Esophagus (tissue), 2 donors: ENCODE data around the gene CDH6. TPM values are rescaled to one million over a fixed set of nuclear protein-coding genes. Genes with fewer than 3 reads are reported as not detected.
"Not testable (repeated sequence)": the region's sequence is repeated elsewhere in the genome, so short reads cannot be mapped to it uniquely, and the experiment has no call there.

Experiments used
- H3K27ac ChIP-seq, 2 donors: one replicate each; pipeline ENCODE4 v1.5.1; 2013; ENCODE audit warnings: low read depth in 2 of 2, mild to moderate bottlenecking in 2 of 2, inconsistent platforms in 1 of 2, low read length in 1 of 2, moderate library complexity in 1 of 2
- H3K27me3 ChIP-seq, 2 donors: one replicate each; pipeline ENCODE4 v1.6.1; 2013; ENCODE audit warnings: low read length in 2 of 2, control low read depth in 1 of 2, mild to moderate bottlenecking in 1 of 2; ENCODE audit not compliant: insufficient read depth in 2 of 2, control insufficient read depth in 1 of 2
- H3K36me3 ChIP-seq, 2 donors: one replicate each; pipeline ENCODE4 v1.6.1; 2013; ENCODE audit warnings: low read length in 1 of 2; ENCODE audit not compliant: control insufficient read depth in 2 of 2, insufficient read depth in 2 of 2
- H3K4me1 ChIP-seq, 2 donors: one replicate each; pipeline ENCODE4 v1.6.1; 2013; ENCODE audit warnings: low read length in 1 of 2; ENCODE audit not compliant: control insufficient read depth in 2 of 2, insufficient read depth in 2 of 2
- H3K4me3 ChIP-seq, 2 donors: one replicate each; pipeline ENCODE4 v1.5.1; 2013; ENCODE audit warnings: low read length in 2 of 2, mild to moderate bottlenecking in 2 of 2, low read depth in 1 of 2, moderate library complexity in 1 of 2
- H3K9me3 ChIP-seq, 2 donors: one replicate each; pipeline ENCODE4 v1.6.1; 2013; ENCODE audit warnings: mild to moderate bottlenecking in 2 of 2, low read depth in 1 of 2, low read length in 1 of 2, moderate library complexity in 1 of 2; ENCODE audit not compliant: control insufficient read depth in 2 of 2, insufficient read depth in 1 of 2
- WGBS, 2 donors: extraction: QIAGEN DNeasy Blood & Tissue Kit; methylation state at CpG; one replicate each; pipeline ENCODE4 v1.1.7; 2013; 5-methylcytosine and 5-hydroxymethylcytosine counted together
- polyA plus RNA-seq, 2 donors: library from polyadenylated mRNA; stranded (reverse); fragments of 200-250 nt; gene quantifications; one replicate each; pipeline ENCODE4 v1.2.3, GENCODE V29; 2013
- donor health status: healthy with polysubstance abuse.
- donor health status: Bipolar disorder and iron deficiency.

The CDH6 gene
- polyA plus RNA-seq, 2 donors: 0.31 to 0.42 TPM

- H3K9me3 ChIP-seq: no peaks in the 10 kb centered on the region
- no peaks in the 10 kb centered on the region for H3K27me3 ChIP-seq
- H3K36me3 ChIP-seq: no peaks in the 10 kb centered on the region
- H3K27ac ChIP-seq: no peak overlapping the region
- WGBS, 2 donors: 88 to 93% methylated on average over 1 of the region's 1 CpG
- H3K4me1 ChIP-seq: no peaks in the 10 kb centered on the region
- no peak overlapping the region for H3K4me3 ChIP-seq
These were observed 156.9 kb downstream of the CDH6 start for GRCh38 chr5:31350395-31350794.

GRCh38 chr5:31355337-31355736, 161.9 kb downstream of the CDH6 start:
- Histone ChIP-seq H3K4me1 (no peaks in the 10 kb centered on the region), H3K27me3 (no peaks in the 10 kb centered on the region), H3K9me3 (no peaks in the 10 kb centered on the region), H3K27ac (no peak overlapping the region), H3K4me3 (no peak overlapping the region), H3K36me3 (no peaks in the 10 kb centered on the region)
- 73 to 80% methylated on average over 3 of the region's 3 CpGs for WGBS, 2 donors

- Histone ChIP-seq H3K36me3 (no peaks in the 10 kb centered on the region), H3K27me3 (peaks cover 0 to 2% of the 10 kb centered on the region in 2 donors), H3K4me3 (no peak overlapping the region), H3K9me3 (no peaks in the 10 kb centered on the region), H3K27ac (no peak overlapping the region), H3K4me1 (no peaks in the 10 kb centered on the region)
- WGBS, 2 donors: 82 to 83% methylated on average over 11 of the region's 11 CpGs
These were observed 163.6 kb downstream of the CDH6 start for GRCh38 chr5:31357038-31357437.

GRCh38 chr5:31359839-31360238, 166.4 kb downstream of the CDH6 start:
- Histone ChIP-seq H3K27me3 (peaks cover 2% of the 10 kb centered on the region in 2 donors), H3K4me1 (no peaks in the 10 kb centered on the region), H3K9me3 (peaks cover 0 to 5% of the 10 kb centered on the region in 2 donors), H3K4me3 (no peak overlapping the region), H3K36me3 (no peaks in the 10 kb centered on the region), H3K27ac (no peak overlapping the region)
- 51 to 71% methylated on average over 3 of the region's 3 CpGs for WGBS, 2 donors

GRCh38 chr5:31361234-31361633, 167.7 kb downstream of the CDH6 start:
- Histone ChIP-seq H3K27ac (no peak overlapping the region), H3K4me1 (no peaks in the 10 kb centered on the region), H3K9me3 (peaks cover 0 to 5% of the 10 kb centered on the region in 2 donors), H3K4me3 (no peak overlapping the region), H3K27me3 (peaks cover 2% of the 10 kb centered on the region in 2 donors), H3K36me3 (no peaks in the 10 kb centered on the region)
- WGBS, 2 donors: 40 to 53% methylated on average over 1 of the region's 1 CpG

GRCh38 chr5:31361704-31362528, 168.4 kb downstream of the CDH6 start:
- H3K36me3 ChIP-seq, H3K9me3 ChIP-seq, H3K27me3 ChIP-seq, H3K4me3 ChIP-seq, H3K27ac ChIP-seq, H3K4me1 ChIP-seq: not testable (repeated sequence)
- 79 to 80% methylated on average over 6 of the region's 6 CpGs for WGBS, 2 donors

GRCh38 chr5:31362529-31362900, 169.0 kb downstream of the CDH6 start:
- WGBS, 2 donors: 83 to 85% methylated on average over 1 of the region's 1 CpG
- no peak overlapping the region for H3K4me3 ChIP-seq
- peaks cover 2% of the 10 kb centered on the region in 2 donors for H3K27me3 ChIP-seq
- peaks cover 0 to 5% of the 10 kb centered on the region in 2 donors for H3K9me3 ChIP-seq
- no peak overlapping the region for H3K27ac ChIP-seq
- no peaks in the 10 kb centered on the region for H3K4me1 ChIP-seq
- H3K36me3 ChIP-seq: no peaks in the 10 kb centered on the region

- 64 to 79% methylated on average over 3 of the region's 3 CpGs for WGBS, 2 donors
- H3K9me3 ChIP-seq: peaks cover 0 to 5% of the 10 kb centered on the region in 2 donors
- H3K27ac ChIP-seq: no peak overlapping the region
- H3K4me1 ChIP-seq: no peaks in the 10 kb centered on the region
- H3K27me3 ChIP-seq: peaks cover 2% of the 10 kb centered on the region in 2 donors
- no peaks in the 10 kb centered on the region for H3K36me3 ChIP-seq
- H3K4me3 ChIP-seq: no peak overlapping the region
These were observed 169.6 kb downstream of the CDH6 start for GRCh38 chr5:31362931-31363568.

- H3K27me3 ChIP-seq: peaks cover 2% of the 10 kb centered on the region in 2 donors
- H3K4me1 ChIP-seq: no peaks in the 10 kb centered on the region
- WGBS, 2 donors: 77 to 81% methylated on average over 2 of the region's 2 CpGs
- H3K9me3 ChIP-seq: peaks cover 0 to 5% of the 10 kb centered on the region in 2 donors
- no peaks in the 10 kb centered on the region for H3K36me3 ChIP-seq
- no peak overlapping the region for H3K27ac ChIP-seq
- no peak overlapping the region for H3K4me3 ChIP-seq
These were observed 171.6 kb downstream of the CDH6 start for GRCh38 chr5:31364881-31365636.
